ENCODE measurements around the gene PTTG1IP.

Gene PTTG1IP

GRCh38 chr21:44828362-44829056 lies 45.0 kb downstream of the PTTG1IP start:
- TF ChIP-seq CTCF (IDR thresholded peaks at IDR 0.05; ENCODE audit: low read depth, low read length, missing control alignments), result no peak
- DNase-seq (ENCODE audit: low read depth), result no peak
- H3K4me3 ChIP-seq (ENCODE audit: low read depth, low read length), result no peak overlapping the region

- H3K4me3 ChIP-seq (ENCODE audit: low read depth, low read length), result no peak overlapping the region
- no peak for DNase-seq (ENCODE audit: low read depth)
- no peak for TF ChIP-seq CTCF (IDR thresholded peaks at IDR 0.05; ENCODE audit: low read depth, low read length, missing control alignments)
Observed at GRCh38 chr21:44823179-44823660, 50.3 kb downstream of the PTTG1IP start.

GRCh38 chr21:44822484-44823178 lies 50.9 kb downstream of the PTTG1IP start:
- DNase-seq (ENCODE audit: low read depth), result no peak
- TF ChIP-seq CTCF (IDR thresholded peaks at IDR 0.05; ENCODE audit: low read depth, low read length, missing control alignments), result no peak
- H3K4me3 ChIP-seq (ENCODE audit: low read depth, low read length), result no peak overlapping the region

GRCh38 chr21:44820851-44821250 lies 52.6 kb downstream of the PTTG1IP start:
- no peak overlapping the region for H3K4me3 ChIP-seq (ENCODE audit: low read depth, low read length)
- TF ChIP-seq CTCF (IDR thresholded peaks at IDR 0.05; ENCODE audit: low read depth, low read length, missing control alignments), result no peak
- DNase-seq (ENCODE audit: low read depth), result no peak

GRCh38 chr21:44819283-44820243 lies 53.9 kb downstream of the PTTG1IP start:
- TF ChIP-seq CTCF (IDR thresholded peaks at IDR 0.05; ENCODE audit: low read depth, low read length, missing control alignments), result no peak
- no peak for DNase-seq (ENCODE audit: low read depth)
- H3K4me3 ChIP-seq (ENCODE audit: low read depth, low read length), result no peak overlapping the region

- no peak for DNase-seq (ENCODE audit: low read depth)
Observed at GRCh38 chr21:44818640-44819011, 54.9 kb downstream of the PTTG1IP start.

More at GRCh38 chr21:44818640-44819011, 54.9 kb downstream of the PTTG1IP start:
- TF ChIP-seq CTCF (IDR thresholded peaks at IDR 0.05; ENCODE audit: low read depth, low read length, missing control alignments), result no peak
- H3K4me3 ChIP-seq (ENCODE audit: low read depth, low read length), result peak overlapping the region; percentile 77

Measured in GM12864 (cell line).